ENCODE results near the gene SMAD3. TPM values are rescaled to one million over a fixed set of nuclear protein-coding genes. Genes with fewer than 3 reads are reported as not detected.
A peak's percentile ranks its signal among the peaks of the same experiment; 100 is the strongest.

The SMAD3 gene
- total RNA-seq, 1 experiment from 2014 or later = 89.2 TPM

GRCh38 chr15:67143646-67144045 is 78.2 kb downstream of the SMAD3 start (continued):
- TF ChIP-seq ZBTB33 (IDR thresholded peaks at IDR 0.05; ENCODE audit: extremely low read depth, insufficient replicate concordance, low read length) = no peak
- TF ChIP-seq EZH2 (IDR thresholded peaks at IDR 0.05) = no peak

GRCh38 chr15:67144609-67145311 is 79.4 kb downstream of the SMAD3 start:
- POLR2A ChIA-PET = interaction anchor here (3.0 kb wide), 1 partner anchor 20 kb away, joined by 12 read pairs; no protein-coding TSS in a partner anchor
- H3K4me2 ChIP-seq (ENCODE audit: low read length) = peak overlapping the region; percentile 70

More at GRCh38 chr15:67144609-67145311, 79.4 kb downstream of the SMAD3 start:
- H3K9me2 ChIP-seq (ENCODE audit: insufficient read depth) = no peaks in the 10 kb centered on the region
- H4K20me1 ChIP-seq (ENCODE audit: insufficient read depth) = no peaks in the 10 kb centered on the region
- H3K27ac ChIP-seq (ENCODE audit: low read depth, low read length) = no peak overlapping the region
- ATAC-seq (no peak), DNase-seq (ENCODE audit: low read depth, low spot score) (no peak)
- peaks cover 99% of the 10 kb centered on the region for H3K79me2 ChIP-seq (ENCODE audit: insufficient read depth, low read length)
- H3K36me3 ChIP-seq (ENCODE audit: control insufficient read depth in 1 of 2, insufficient read depth in 2 of 2, low read length in 2 of 2) = no peaks in the 10 kb centered on the region
- no peaks in the 10 kb centered on the region for H3K27me3 ChIP-seq (ENCODE audit: insufficient read depth, low read length)
- CTCF ChIA-PET = no interaction called here
- peak overlapping the region; percentile 71 for H3K9ac ChIP-seq (ENCODE audit: low read length)
- peaks cover 59 to 98% of the 10 kb centered on the region in 2 experiments for H3K4me1 ChIP-seq (ENCODE audit: control insufficient read depth in 1 of 2, insufficient read depth in 2 of 2, low read length in 2 of 2)
- no peak for TF ChIP-seq EGR1 (IDR thresholded peaks at IDR 0.05; ENCODE audit: low read depth)
- no peak for TF ChIP-seq RAD21 (IDR thresholded peaks at IDR 0.05; ENCODE audit: low read depth)
- no peak for TF ChIP-seq ATF3 (IDR thresholded peaks at IDR 0.05)
- TF ChIP-seq ELF1 (IDR thresholded peaks at IDR 0.05; ENCODE audit: borderline replicate concordance, low read depth) = no peak
- TF ChIP-seq REST (IDR thresholded peaks at IDR 0.05; ENCODE audit: low read depth) = no peak
- TF ChIP-seq SIN3A (IDR thresholded peaks at IDR 0.05; ENCODE audit: low read depth) = no peak
- no peak for TF ChIP-seq JUND (IDR thresholded peaks at IDR 0.05)
- no peak for TF ChIP-seq ZFX (IDR thresholded peaks at IDR 0.05)
- TF ChIP-seq SRF (IDR thresholded peaks at IDR 0.05; ENCODE audit: low read depth) = no peak
- TF ChIP-seq POLR2AphosphoS5 (IDR thresholded peaks at IDR 0.05; ENCODE audit: low read depth, low read length) = no peak
- TF ChIP-seq ZNF274 (IDR thresholded peaks at IDR 0.05; ENCODE audit: low read depth, low read length) = no peak
- TF ChIP-seq POLR2A (IDR thresholded peaks at IDR 0.05; ENCODE audit: borderline replicate concordance, extremely low read depth, insufficient read depth, insufficient read length) = no peak
- no peak for TF ChIP-seq CTCF (IDR thresholded peaks at IDR 0.05 in 2 of 3, conservative IDR thresholded peaks at IDR 0.05 in 1 of 3; ENCODE audit: borderline replicate concordance in 1 of 3, insufficient read depth in 1 of 3, low read depth in 2 of 3, low read length in 2 of 3)
- no peak for TF ChIP-seq YY1 (IDR thresholded peaks at IDR 0.05; ENCODE audit: extremely low read depth, insufficient replicate concordance, low read depth, low read length)
- TF ChIP-seq SP1 (IDR thresholded peaks at IDR 0.05; ENCODE audit: low read depth) = no peak
- H2AFZ ChIP-seq (ENCODE audit: low read depth, low read length, poor library complexity, severe bottlenecking) = no peak overlapping the region
- intact Hi-C loops (cut with micrococcal nuclease) = no loop called here
- RAD21 ChIA-PET (ENCODE audit: low non-redundant PET in 1 of 2, low total read pairs in 2 of 2, uncharacterized antibody in 2 of 2, unreplicated experiment in 2 of 2) = no interaction called here
- BruUV-seq (replicated peaks) = no TSS peak
- H3K4me3 ChIP-seq (replicated peaks in 1 of 2; ENCODE audit: low read depth in 1 of 2, low read length in 2 of 2) = no peak overlapping the region
- H3K9me3 ChIP-seq (ENCODE audit: control insufficient read depth in 1 of 2, insufficient read depth in 1 of 2, low read depth in 1 of 2, low read length in 2 of 2) = no peaks in the 10 kb centered on the region
